NB4 (cell line): ENCODE data around the gene GATA3.

Source experiments
- POLR2A ChIP-seq: IDR thresholded peaks from 2 replicates; pipeline ENCODE4 v1.6.1; 2011; ENCODE audit warnings: mild to moderate bottlenecking; ENCODE audit not compliant: insufficient read length; ENCODE audit errors: extremely low read depth
- TF ChIP-seq, protein P1 (sequence below): IDR thresholded peaks from one replicate; pipeline ENCODE4 v1.5.1; 2012; ENCODE audit warnings: low read depth, low read length
- TF ChIP-seq, protein P2 (sequence below): IDR thresholded peaks from 2 replicates; pipeline ENCODE4 v1.6.1; 2011; ENCODE audit warnings: low read depth, low read length

DNA sequence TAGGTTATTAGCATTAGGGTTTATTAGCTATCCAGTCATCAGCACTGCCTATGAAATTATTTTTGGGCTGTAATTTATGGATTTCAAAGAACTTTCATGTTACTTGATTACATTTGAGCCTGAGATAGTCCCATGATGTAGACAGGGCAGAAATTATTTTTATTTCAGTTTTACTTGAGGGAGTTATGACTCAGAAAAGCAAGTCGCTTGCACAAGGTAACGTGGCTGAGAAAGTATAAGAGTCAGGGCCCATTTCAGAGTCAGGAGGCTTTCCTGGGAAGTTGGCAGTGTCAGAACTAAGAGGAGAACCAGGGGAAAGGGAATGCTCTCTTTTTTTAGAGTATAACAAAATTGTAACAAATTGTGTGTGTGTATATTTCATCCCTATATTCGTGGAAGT lies 16.5 kb downstream of the GATA3 start:
- TF ChIP-seq, protein P1, sequence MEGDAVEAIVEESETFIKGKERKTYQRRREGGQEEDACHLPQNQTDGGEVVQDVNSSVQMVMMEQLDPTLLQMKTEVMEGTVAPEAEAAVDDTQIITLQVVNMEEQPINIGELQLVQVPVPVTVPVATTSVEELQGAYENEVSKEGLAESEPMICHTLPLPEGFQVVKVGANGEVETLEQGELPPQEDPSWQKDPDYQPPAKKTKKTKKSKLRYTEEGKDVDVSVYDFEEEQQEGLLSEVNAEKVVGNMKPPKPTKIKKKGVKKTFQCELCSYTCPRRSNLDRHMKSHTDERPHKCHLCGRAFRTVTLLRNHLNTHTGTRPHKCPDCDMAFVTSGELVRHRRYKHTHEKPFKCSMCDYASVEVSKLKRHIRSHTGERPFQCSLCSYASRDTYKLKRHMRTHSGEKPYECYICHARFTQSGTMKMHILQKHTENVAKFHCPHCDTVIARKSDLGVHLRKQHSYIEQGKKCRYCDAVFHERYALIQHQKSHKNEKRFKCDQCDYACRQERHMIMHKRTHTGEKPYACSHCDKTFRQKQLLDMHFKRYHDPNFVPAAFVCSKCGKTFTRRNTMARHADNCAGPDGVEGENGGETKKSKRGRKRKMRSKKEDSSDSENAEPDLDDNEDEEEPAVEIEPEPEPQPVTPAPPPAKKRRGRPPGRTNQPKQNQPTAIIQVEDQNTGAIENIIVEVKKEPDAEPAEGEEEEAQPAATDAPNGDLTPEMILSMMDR = no peak
- TF ChIP-seq, protein P2, sequence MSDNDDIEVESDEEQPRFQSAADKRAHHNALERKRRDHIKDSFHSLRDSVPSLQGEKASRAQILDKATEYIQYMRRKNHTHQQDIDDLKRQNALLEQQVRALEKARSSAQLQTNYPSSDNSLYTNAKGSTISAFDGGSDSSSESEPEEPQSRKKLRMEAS = no peak
- TF ChIP-seq POLR2A = no peak
